Loucy (cell line): ENCODE results near the gene PLPP3.

Experiments
- H2AFZ ChIP-seq: fragments of 200-600 bp; sonication (generic); 2 replicates; pipeline ENCODE4 v1.6.0; 2016; ENCODE audit warnings: antibody characterized with exemption, mild to moderate bottlenecking, low read length, moderate library complexity
- H3F3A ChIP-seq: fragments of 200-600 bp; 2 replicates; pipeline ENCODE4 v1.6.0; 2016; ENCODE audit warnings: antibody characterized with exemption, low read depth, mild to moderate bottlenecking
- H3K27me3 ChIP-seq: fragments of 200-600 bp; sonication (generic); 2 replicates; pipeline ENCODE4 v1.6.1; 2014; ENCODE audit warnings: low read length, mild to moderate bottlenecking; ENCODE audit not compliant: insufficient read depth, poor library complexity, severe bottlenecking
- H3K36me3 ChIP-seq: fragments of 200-600 bp; sonication (generic); 2 replicates; pipeline ENCODE4 v1.6.1; 2016; ENCODE audit warnings: low read length; ENCODE audit not compliant: insufficient read depth
- H3K4me1 ChIP-seq: fragments of 200-600 bp; sonication (generic); 2 replicates; pipeline ENCODE4 v1.5.1; 2014; ENCODE audit warnings: low read length, mild to moderate bottlenecking; ENCODE audit not compliant: insufficient read depth, poor library complexity, severe bottlenecking
- H3K4me2 ChIP-seq: fragments of 200-600 bp; sonication (generic); 2 replicates; pipeline ENCODE4 v1.6.0; 2014; ENCODE audit warnings: antibody characterized with exemption, low read length, low read depth, mild to moderate bottlenecking; ENCODE audit not compliant: poor library complexity, severe bottlenecking
- H3K4me3 ChIP-seq: fragments of 200-600 bp; sonication (generic); 2 replicates; pipeline ENCODE4 v1.5.1; 2014; ENCODE audit warnings: low read length, mild to moderate bottlenecking, mixed read lengths; ENCODE audit not compliant: poor library complexity, severe bottlenecking
- H3K79me2 ChIP-seq: fragments of 200-600 bp; sonication (generic); 2 replicates; pipeline ENCODE4 v1.6.1; 2014; ENCODE audit warnings: low read length; ENCODE audit not compliant: insufficient read depth
- H3K9ac ChIP-seq: fragments of 200-600 bp; sonication (generic); 2 replicates; pipeline ENCODE4 v1.6.0; 2014; ENCODE audit warnings: mild to moderate bottlenecking, low read depth, low read length, moderate library complexity; ENCODE audit not compliant: poor library complexity, severe bottlenecking
- H3K9me2 ChIP-seq: fragments of 200-600 bp; sonication (generic); replicated peaks from 2 replicates; pipeline ENCODE4 v1.6.1; 2016; ENCODE audit warnings: low read depth, low read length, mixed read lengths
- H3K9me3 ChIP-seq: fragments of 200-600 bp; sonication (generic); 2 replicates; pipeline ENCODE4 v1.6.1; 2014; ENCODE audit warnings: mild to moderate bottlenecking, antibody characterized with exemption, low read length, low read depth; ENCODE audit not compliant: insufficient read depth
- H4K20me1 ChIP-seq: fragments of 200-600 bp; sonication (generic); 2 replicates; pipeline ENCODE4 v1.6.0; 2014; ENCODE audit warnings: antibody characterized with exemption, low read length, mild to moderate bottlenecking; ENCODE audit not compliant: insufficient read depth, poor library complexity, severe bottlenecking
- EZH2phosphoT487 ChIP-seq: fragments of 200-600 bp; IDR thresholded peaks from 2 replicates; pipeline ENCODE4 v1.6.1; 2018; ENCODE audit warnings: antibody characterized with exemption, mild to moderate bottlenecking, moderate library complexity, borderline replicate concordance
- TF ChIP-seq, protein P1 (sequence below): fragments of 200-600 bp; sonication (generic); conservative IDR thresholded peaks from 2 replicates; pipeline ENCODE4 v1.5.1; 2014; ENCODE audit warnings: mild to moderate bottlenecking, antibody characterized with exemption, low read length

The PLPP3 gene

DNA sequence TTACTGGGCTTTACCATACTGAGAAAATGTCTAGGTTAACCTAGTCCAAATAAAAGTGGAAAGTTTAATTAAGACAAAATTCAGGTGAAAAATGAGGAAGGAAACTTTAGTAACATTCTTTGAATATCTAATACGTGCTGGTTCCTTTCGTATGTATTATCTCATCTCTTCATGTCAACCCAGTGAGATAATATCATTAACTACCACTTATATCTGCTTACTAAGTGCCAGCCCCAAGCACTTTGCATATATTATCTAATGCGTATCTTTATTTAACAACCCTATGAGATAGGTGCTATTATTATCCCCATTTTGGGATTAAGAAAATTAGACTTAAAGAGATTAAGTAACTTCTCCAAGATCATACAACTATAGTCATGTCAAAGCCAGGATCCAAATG is 12.5 kb upstream of the PLPP3 start:
- Histone ChIP-seq H3K4me3 (no peak overlapping the region), H4K20me1 (no peaks in the 10 kb centered on the region), H3K9ac (no peak overlapping the region), H3K36me3 (no peaks in the 10 kb centered on the region), H3K4me1 (no peaks in the 10 kb centered on the region), H3F3A (no peaks in the 10 kb centered on the region), H3K9me3 (no peaks in the 10 kb centered on the region), H3K4me2 (no peak overlapping the region), H3K27me3 (no peaks in the 10 kb centered on the region), H2AFZ (no peak overlapping the region), H3K9me2 (no peaks in the 10 kb centered on the region), H3K79me2 (no peaks in the 10 kb centered on the region)
- TF ChIP-seq, protein P1, sequence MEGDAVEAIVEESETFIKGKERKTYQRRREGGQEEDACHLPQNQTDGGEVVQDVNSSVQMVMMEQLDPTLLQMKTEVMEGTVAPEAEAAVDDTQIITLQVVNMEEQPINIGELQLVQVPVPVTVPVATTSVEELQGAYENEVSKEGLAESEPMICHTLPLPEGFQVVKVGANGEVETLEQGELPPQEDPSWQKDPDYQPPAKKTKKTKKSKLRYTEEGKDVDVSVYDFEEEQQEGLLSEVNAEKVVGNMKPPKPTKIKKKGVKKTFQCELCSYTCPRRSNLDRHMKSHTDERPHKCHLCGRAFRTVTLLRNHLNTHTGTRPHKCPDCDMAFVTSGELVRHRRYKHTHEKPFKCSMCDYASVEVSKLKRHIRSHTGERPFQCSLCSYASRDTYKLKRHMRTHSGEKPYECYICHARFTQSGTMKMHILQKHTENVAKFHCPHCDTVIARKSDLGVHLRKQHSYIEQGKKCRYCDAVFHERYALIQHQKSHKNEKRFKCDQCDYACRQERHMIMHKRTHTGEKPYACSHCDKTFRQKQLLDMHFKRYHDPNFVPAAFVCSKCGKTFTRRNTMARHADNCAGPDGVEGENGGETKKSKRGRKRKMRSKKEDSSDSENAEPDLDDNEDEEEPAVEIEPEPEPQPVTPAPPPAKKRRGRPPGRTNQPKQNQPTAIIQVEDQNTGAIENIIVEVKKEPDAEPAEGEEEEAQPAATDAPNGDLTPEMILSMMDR = no peak
- TF ChIP-seq EZH2phosphoT487 = no peak

DNA sequence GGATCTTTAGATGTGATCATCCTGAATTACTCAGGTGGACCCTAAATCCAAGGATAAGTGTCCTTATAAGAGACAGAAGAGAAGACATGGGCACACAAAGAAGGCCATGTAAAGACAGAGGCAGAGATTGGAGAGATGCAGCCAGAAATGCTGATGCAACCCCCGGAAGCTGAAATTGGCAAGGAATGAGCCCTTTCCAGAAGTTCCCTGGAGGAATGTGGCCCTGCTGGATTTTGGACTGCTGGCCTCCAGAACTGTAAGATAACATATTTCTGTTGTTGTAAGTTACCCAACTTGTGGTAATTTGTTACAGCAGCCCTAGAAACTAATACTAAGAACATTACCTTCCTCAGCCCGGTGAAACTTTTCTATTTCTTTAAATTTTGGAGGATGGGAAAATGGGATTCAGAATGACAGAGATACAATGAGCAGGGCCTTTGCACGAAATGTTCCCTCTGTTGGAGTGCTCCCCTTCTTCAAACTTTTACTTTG is 11.2 kb upstream of the PLPP3 start:
- Histone ChIP-seq H3K27me3 (no peaks in the 10 kb centered on the region), H3K4me2 (no peak overlapping the region), H3K9me3 (no peaks in the 10 kb centered on the region), H3K9me2 (no peaks in the 10 kb centered on the region), H2AFZ (no peak overlapping the region), H4K20me1 (no peaks in the 10 kb centered on the region), H3K36me3 (no peaks in the 10 kb centered on the region), H3K9ac (no peak overlapping the region), H3K4me1 (no peaks in the 10 kb centered on the region), H3F3A (no peaks in the 10 kb centered on the region), H3K79me2 (no peaks in the 10 kb centered on the region), H3K4me3 (no peak overlapping the region)
- TF ChIP-seq EZH2phosphoT487 = no peak
- TF ChIP-seq, protein P1 = no peak

DNA sequence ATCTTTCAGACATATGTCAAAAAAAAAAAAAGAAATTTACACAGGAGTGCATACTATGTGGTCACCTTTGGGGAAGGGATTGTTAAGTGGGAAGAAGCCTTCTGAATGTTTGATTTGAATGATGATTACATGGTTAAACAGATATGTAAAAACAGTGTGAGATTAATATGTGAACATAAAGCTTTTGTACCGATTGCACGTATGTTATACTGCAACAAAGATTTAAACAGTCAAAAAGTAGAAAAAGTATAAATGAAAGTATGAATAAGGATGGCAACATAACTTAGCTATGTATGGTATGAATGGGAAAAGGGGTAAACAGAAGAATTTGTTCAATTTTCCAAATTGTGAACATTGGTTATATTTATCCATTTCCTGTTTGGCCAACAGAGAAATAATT is 10.0 kb upstream of the PLPP3 start:
- no peak overlapping the region for H2AFZ ChIP-seq
- no peaks in the 10 kb centered on the region for H3K4me1 ChIP-seq
- H3K27me3 ChIP-seq = no peaks in the 10 kb centered on the region

More for the DNA sequence above, 10.0 kb upstream of the PLPP3 start:
- Histone ChIP-seq H3K9me3 (no peaks in the 10 kb centered on the region), H3K9ac (no peak overlapping the region), H3K9me2 (no peaks in the 10 kb centered on the region), H3K36me3 (no peaks in the 10 kb centered on the region), H4K20me1 (no peaks in the 10 kb centered on the region), H3K4me2 (no peak overlapping the region), H3F3A (no peaks in the 10 kb centered on the region), H3K79me2 (no peaks in the 10 kb centered on the region), H3K4me3 (no peak overlapping the region)
- TF ChIP-seq EZH2phosphoT487 = no peak
- TF ChIP-seq, protein P1 = no peak
